Spinal cord (tissue), 10 donors: Measurements from ENCODE around the gene BRS3. TPM values are rescaled to one million over a fixed set of nuclear protein-coding genes. Genes with fewer than 3 reads are reported as not detected.
"Not testable (repeated sequence)": the region's sequence is repeated elsewhere in the genome, so short reads cannot be mapped to it uniquely, and the experiment has no call there.

Source experiments
- DNase-seq, 6 donors: peaks; one replicate each; pipeline versions ENCODE4 v3.0.0 to v3.0.0-alpha.2; 2013 to 2015; ENCODE audit warnings: low spot score in 6 of 6, low read depth in 4 of 6
- H3K27ac ChIP-seq: one replicate; pipeline ENCODE4 v1.5.1; 2013; ENCODE audit warnings: low read depth, low read length, control low read depth
- H3K27me3 ChIP-seq: one replicate; pipeline ENCODE4 v1.6.1; 2013; ENCODE audit warnings: low read length; ENCODE audit not compliant: control insufficient read depth, insufficient read depth
- H3K36me3 ChIP-seq: one replicate; pipeline ENCODE4 v1.6.1; 2013; ENCODE audit warnings: low read length; ENCODE audit not compliant: control insufficient read depth, insufficient read depth
- H3K4me1 ChIP-seq: one replicate; pipeline ENCODE4 v1.6.1; 2013; ENCODE audit warnings: low read length; ENCODE audit not compliant: control insufficient read depth, insufficient read depth
- H3K4me3 ChIP-seq: one replicate; pipeline ENCODE4 v1.5.1; 2013; ENCODE audit warnings: low read depth, low read length, control low read depth
- H3K9me3 ChIP-seq: one replicate; pipeline ENCODE4 v1.6.1; 2013; ENCODE audit warnings: low read length; ENCODE audit not compliant: control insufficient read depth, insufficient read depth
- WGBS: methylation state at CpG from one replicate; pipeline ENCODE4 v1.1.5; 2013; ENCODE audit warnings: missing lambda C conversion rate; ENCODE audit not compliant: insufficient coverage; 5-methylcytosine and 5-hydroxymethylcytosine counted together
- long read RNA-seq, 4 donors: transcript quantifications; one replicate each; lab custom pipeline, GENCODE V29; 2026
- polyA plus RNA-seq, 2 donors: library from polyadenylated mRNA; unstranded; fragments of 120-200 nt; gene quantifications; one replicate each; pipeline ENCODE4 v1.2.1, GENCODE V29; 2013; ENCODE audit not compliant: insufficient read length in 2 of 2
- total RNA-seq, 2 donors: library from RNA; depleted of rRNA in 1 of 2; stranded (reverse); fragments of 120-200 nt in 1 of 2; fragments of >200 nt in 1 of 2; gene quantifications; one replicate each; pipeline versions ENCODE4 v1.2.3 to v1.2.4, GENCODE V29; 2013 to 2014
- donor health status: healthy.

BRS3 gene
- total RNA-seq (under 1 TPM; 0.11 to 0.30 TPM), polyA plus RNA-seq (under 1 TPM; 0.36 to 0.51 TPM)
- long read RNA-seq, donor 1, result 0 reads
- long read RNA-seq, donor 2, result 0 reads
- long read RNA-seq, donor 3, result 0 reads
- long read RNA-seq, donor 4, result 0 reads

GRCh38 chrX:136487647-136488046 lies at the start of gene BRS3:
TSS of gene BRS3 (plus strand) at chrX:136487947. CDS start at chrX:136488115, 168 bp downstream.
- Histone ChIP-seq H3K4me1 (no peaks in the 10 kb centered on the region), H3K36me3 (no peaks in the 10 kb centered on the region), H3K4me3 (no peak within 1 kb of the TSS), H3K27me3 (peaks cover 14% of the 10 kb centered on the region), H3K9me3 (no peaks in the 10 kb centered on the region), H3K27ac (no peak within 1 kb of the TSS)
- DNase-seq, result no peak
- WGBS, result no CpG with 5 or more reads among the region's 4 CpGs

GRCh38 chrX:136438192-136438591 lies 49.6 kb upstream of the BRS3 start:
- Histone ChIP-seq H3K9me3 (no peaks in the 10 kb centered on the region), H3K36me3 (no peaks in the 10 kb centered on the region), H3K27ac (no peak overlapping the region), H3K27me3 (no peaks in the 10 kb centered on the region), H3K4me1 (no peaks in the 10 kb centered on the region), H3K4me3 (no peak overlapping the region)
- DNase-seq, result no peak
- no CpG with 5 or more reads among the region's 3 CpGs for WGBS

GRCh38 chrX:136445674-136446073 lies 42.1 kb upstream of the BRS3 start:
- H3K36me3 ChIP-seq, H3K4me1 ChIP-seq, H3K4me3 ChIP-seq, H3K27me3 ChIP-seq, H3K27ac ChIP-seq, H3K9me3 ChIP-seq, DNase-seq: not testable (repeated sequence)
- WGBS, result 92% methylated on average over 9 of the region's 18 CpGs

- no CpG with 5 or more reads among the region's 6 CpGs for WGBS
Measured at GRCh38 chrX:136446208-136446607, 41.5 kb upstream of the BRS3 start.

GRCh38 chrX:136447308-136447707 lies 40.4 kb upstream of the BRS3 start:
- Histone ChIP-seq H3K27ac (no peak overlapping the region), H3K4me1 (no peaks in the 10 kb centered on the region), H3K9me3 (no peaks in the 10 kb centered on the region), H3K36me3 (no peaks in the 10 kb centered on the region), H3K27me3 (no peaks in the 10 kb centered on the region), H3K4me3 (no peak overlapping the region)
- DNase-seq, result no peak
- 100% methylated on average over 1 of the region's 2 CpGs for WGBS

More at GRCh38 chrX:136446208-136446607, 41.5 kb upstream of the BRS3 start:
- no peaks in the 10 kb centered on the region for H3K27me3 ChIP-seq
- H3K27ac ChIP-seq, result no peak overlapping the region
- no peaks in the 10 kb centered on the region for H3K9me3 ChIP-seq
- H3K36me3 ChIP-seq, result no peaks in the 10 kb centered on the region
- H3K4me1 ChIP-seq, result no peaks in the 10 kb centered on the region
- no peak for DNase-seq
- H3K4me3 ChIP-seq, result no peak overlapping the region

- Histone ChIP-seq H3K27ac (no peak overlapping the region), H3K36me3 (no peaks in the 10 kb centered on the region), H3K27me3 (no peaks in the 10 kb centered on the region), H3K4me1 (no peaks in the 10 kb centered on the region), H3K4me3 (no peak overlapping the region), H3K9me3 (no peaks in the 10 kb centered on the region)
- DNase-seq, result no peak
Measured at GRCh38 chrX:136447968-136448367, 39.8 kb upstream of the BRS3 start.

- no peaks in the 10 kb centered on the region for H3K9me3 ChIP-seq
- no peaks in the 10 kb centered on the region for H3K36me3 ChIP-seq
- WGBS, result 87% methylated on average over 4 of the region's 8 CpGs
Measured at GRCh38 chrX:136450050-136450830, 37.5 kb upstream of the BRS3 start.

GRCh38 chrX:136452614-136453013 lies 35.1 kb upstream of the BRS3 start:
- no peak for DNase-seq
- no peak overlapping the region for H3K27ac ChIP-seq
- no CpG with 5 or more reads among the region's 5 CpGs for WGBS
- no peak overlapping the region for H3K4me3 ChIP-seq
- H3K4me1 ChIP-seq, result no peaks in the 10 kb centered on the region
- H3K27me3 ChIP-seq, result no peaks in the 10 kb centered on the region
- H3K36me3 ChIP-seq, result no peaks in the 10 kb centered on the region
- no peaks in the 10 kb centered on the region for H3K9me3 ChIP-seq

More at GRCh38 chrX:136450050-136450830, 37.5 kb upstream of the BRS3 start:
- no peak overlapping the region for H3K4me3 ChIP-seq
- no peaks in the 10 kb centered on the region for H3K27me3 ChIP-seq
- H3K4me1 ChIP-seq, result no peaks in the 10 kb centered on the region
- DNase-seq, result no peak
- H3K27ac ChIP-seq, result no peak overlapping the region

- Histone ChIP-seq H3K4me1 (no peaks in the 10 kb centered on the region), H3K36me3 (no peaks in the 10 kb centered on the region), H3K27ac (no peak overlapping the region), H3K4me3 (no peak overlapping the region), H3K9me3 (no peaks in the 10 kb centered on the region), H3K27me3 (no peaks in the 10 kb centered on the region)
- WGBS, result no CpG with 5 or more reads among the region's 1 CpG
- DNase-seq, result no peak
Measured at GRCh38 chrX:136453114-136453513, 34.6 kb upstream of the BRS3 start.

GRCh38 chrX:136453771-136454170 lies 34.0 kb upstream of the BRS3 start:
- H3K4me3 ChIP-seq, result no peak overlapping the region
- no peaks in the 10 kb centered on the region for H3K27me3 ChIP-seq
- WGBS, result no CpG with 5 or more reads among the region's 1 CpG
- no peak overlapping the region for H3K27ac ChIP-seq
- H3K9me3 ChIP-seq, result no peaks in the 10 kb centered on the region
- H3K36me3 ChIP-seq, result no peaks in the 10 kb centered on the region
- no peaks in the 10 kb centered on the region for H3K4me1 ChIP-seq
- no peak for DNase-seq
